Astrocyte (in vitro differentiated cells and primary cell): ENCODE measurements around the gene ATIC. TPM values are rescaled to one million over a fixed set of nuclear protein-coding genes. Genes with fewer than 3 reads are reported as not detected.

Source experiments
- DNase-seq: peaks from one replicate; pipeline ENCODE4 v3.0.0-alpha.2; 2010; ENCODE audit warnings: low read depth
- FAIRE-seq: peaks from 2 replicates; lab custom pipeline; 2011; peaks lifted over from hg19 to GRCh38; lab: Jason Lieb, UNC
- H2AFZ ChIP-seq: 2 replicates; pipeline ENCODE4 v1.6.0; 2012; ENCODE audit warnings: low read depth, low read length, inconsistent platforms
- H3K27ac ChIP-seq: 2 replicates; pipeline ENCODE4 v1.5.1; 2011; ENCODE audit warnings: low read depth, low read length, inconsistent platforms
- H3K27me3 ChIP-seq: 2 replicates; pipeline ENCODE4 v1.6.0; 2011; ENCODE audit warnings: low read length, inconsistent platforms; ENCODE audit not compliant: insufficient read depth
- H3K36me3 ChIP-seq: 2 replicates; pipeline ENCODE4 v1.5.1; 2011; ENCODE audit warnings: low read length, inconsistent platforms; ENCODE audit not compliant: insufficient read depth
- H3K4me1 ChIP-seq: 2 replicates; pipeline ENCODE4 v1.5.1; 2011; ENCODE audit warnings: low read length, inconsistent platforms; ENCODE audit not compliant: insufficient read depth
- H3K4me2 ChIP-seq: 2 replicates; pipeline ENCODE4 v1.6.0; 2012; ENCODE audit warnings: low read length, inconsistent platforms
- H3K4me3 ChIP-seq: 2 replicates; pipeline ENCODE4 v1.5.1; 2011; ENCODE audit warnings: low read depth, mild to moderate bottlenecking, low read length, inconsistent platforms; ENCODE audit not compliant: insufficient read depth
- H3K79me2 ChIP-seq: 2 replicates; pipeline ENCODE4 v1.6.0; 2012; ENCODE audit warnings: mild to moderate bottlenecking, low read length, inconsistent platforms; ENCODE audit not compliant: insufficient read depth
- H3K9ac ChIP-seq: 2 replicates; pipeline ENCODE4 v1.6.0; 2012; ENCODE audit warnings: mild to moderate bottlenecking, low read length, inconsistent platforms
- H3K9me3 ChIP-seq: 2 replicates; pipeline ENCODE4 v1.5.1; 2012; ENCODE audit warnings: low read depth, mild to moderate bottlenecking, low read length, inconsistent platforms; ENCODE audit not compliant: insufficient read depth
- H4K20me1 ChIP-seq: 2 replicates; pipeline ENCODE4 v1.6.0; 2012; ENCODE audit warnings: low read length, inconsistent platforms; ENCODE audit not compliant: insufficient read depth
- H3K27ac Mint-ChIP-seq: one replicate; pipeline ENCODE4 v1.8.0; 2021; ENCODE audit warnings: mild to moderate bottlenecking, mixed read lengths; ENCODE audit not compliant: unreplicated experiment
- H3K27me3 Mint-ChIP-seq: one replicate; pipeline ENCODE4 v1.8.0; 2021; ENCODE audit warnings: low read depth, mixed read lengths; ENCODE audit not compliant: unreplicated experiment
- H3K36me3 Mint-ChIP-seq: one replicate; pipeline ENCODE4 v1.8.0; 2021; ENCODE audit warnings: low read depth, mixed read lengths; ENCODE audit not compliant: unreplicated experiment
- H3K4me1 Mint-ChIP-seq: one replicate; pipeline ENCODE4 v1.8.0; 2021; ENCODE audit warnings: low read depth, mixed read lengths; ENCODE audit not compliant: unreplicated experiment
- H3K4me3 Mint-ChIP-seq: one replicate; pipeline ENCODE4 v1.8.0; 2021; ENCODE audit warnings: mild to moderate bottlenecking, moderate library complexity, mixed read lengths; ENCODE audit not compliant: unreplicated experiment
- H3K9me3 Mint-ChIP-seq: one replicate; pipeline ENCODE4 v1.8.0; 2021; ENCODE audit warnings: mild to moderate bottlenecking, mixed read lengths; ENCODE audit not compliant: unreplicated experiment
- EZH2 ChIP-seq: IDR thresholded peaks from 2 replicates; pipeline ENCODE4 v1.6.1; 2012; ENCODE audit warnings: mild to moderate bottlenecking, low read length, inconsistent platforms; ENCODE audit not compliant: insufficient read depth
- total RNA-seq: library from RNA; stranded (reverse); gene quantifications from 2 replicates; pipeline ENCODE4 v1.2.1, GENCODE V29; 2021
- TF ChIP-seq, protein P1 (sequence below): IDR thresholded peaks from 2 replicates; pipeline ENCODE4 v1.5.1; 2011; ENCODE audit warnings: low read depth, mild to moderate bottlenecking, inconsistent platforms, low read length, moderate library complexity; ENCODE audit not compliant: insufficient read depth

Gene ATIC
- total RNA-seq, 1 donor from 2014 or later: 61.1 TPM

GRCh38 chr2:215363461-215364156 lies 51.8 kb downstream of the ATIC start:
- no peak for DNase-seq
- TF ChIP-seq, protein P1, sequence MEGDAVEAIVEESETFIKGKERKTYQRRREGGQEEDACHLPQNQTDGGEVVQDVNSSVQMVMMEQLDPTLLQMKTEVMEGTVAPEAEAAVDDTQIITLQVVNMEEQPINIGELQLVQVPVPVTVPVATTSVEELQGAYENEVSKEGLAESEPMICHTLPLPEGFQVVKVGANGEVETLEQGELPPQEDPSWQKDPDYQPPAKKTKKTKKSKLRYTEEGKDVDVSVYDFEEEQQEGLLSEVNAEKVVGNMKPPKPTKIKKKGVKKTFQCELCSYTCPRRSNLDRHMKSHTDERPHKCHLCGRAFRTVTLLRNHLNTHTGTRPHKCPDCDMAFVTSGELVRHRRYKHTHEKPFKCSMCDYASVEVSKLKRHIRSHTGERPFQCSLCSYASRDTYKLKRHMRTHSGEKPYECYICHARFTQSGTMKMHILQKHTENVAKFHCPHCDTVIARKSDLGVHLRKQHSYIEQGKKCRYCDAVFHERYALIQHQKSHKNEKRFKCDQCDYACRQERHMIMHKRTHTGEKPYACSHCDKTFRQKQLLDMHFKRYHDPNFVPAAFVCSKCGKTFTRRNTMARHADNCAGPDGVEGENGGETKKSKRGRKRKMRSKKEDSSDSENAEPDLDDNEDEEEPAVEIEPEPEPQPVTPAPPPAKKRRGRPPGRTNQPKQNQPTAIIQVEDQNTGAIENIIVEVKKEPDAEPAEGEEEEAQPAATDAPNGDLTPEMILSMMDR: no peak
- no peak for TF ChIP-seq EZH2
- peak overlapping the region; percentile 17 for H3K9ac ChIP-seq
- peak overlapping the region; percentile 31 for H3K27ac ChIP-seq
- H3K4me2 ChIP-seq: no peak overlapping the region
- Mint-ChIP-seq H3K27me3 (no peaks in the 10 kb centered on the region), H3K9me3 (no peaks in the 10 kb centered on the region), H3K36me3 (peaks cover 32% of the 10 kb centered on the region), H3K4me1 (peaks cover 45% of the 10 kb centered on the region), H3K4me3 (peak overlapping the region; percentile 54), H3K27ac (peak overlapping the region; percentile 81)
- H3K27me3 ChIP-seq: no peaks in the 10 kb centered on the region
- H3K4me3 ChIP-seq: no peak overlapping the region
- H3K36me3 ChIP-seq: peaks cover 92% of the 10 kb centered on the region
- FAIRE-seq: no peak
- H3K9me3 ChIP-seq: no peaks in the 10 kb centered on the region
- no peaks in the 10 kb centered on the region for H3K4me1 ChIP-seq
- H3K79me2 ChIP-seq: no peaks in the 10 kb centered on the region
- H4K20me1 ChIP-seq: peaks cover 93% of the 10 kb centered on the region
- no peak overlapping the region for H2AFZ ChIP-seq

- Mint-ChIP-seq H3K27me3 (no peaks in the 10 kb centered on the region), H3K4me3 (peak overlapping the region; percentile 47), H3K36me3 (peaks cover 35% of the 10 kb centered on the region), H3K9me3 (no peaks in the 10 kb centered on the region), H3K27ac (peak overlapping the region; percentile 81), H3K4me1 (peaks cover 45% of the 10 kb centered on the region)
- Histone ChIP-seq H4K20me1 (peaks cover 93% of the 10 kb centered on the region), H3K4me1 (no peaks in the 10 kb centered on the region), H3K36me3 (peaks cover 94% of the 10 kb centered on the region), H3K9ac (peak overlapping the region; percentile 17), H3K27me3 (no peaks in the 10 kb centered on the region), H2AFZ (no peak overlapping the region), H3K79me2 (no peaks in the 10 kb centered on the region), H3K4me2 (no peak overlapping the region), H3K9me3 (no peaks in the 10 kb centered on the region), H3K27ac (peak overlapping the region; percentile 43), H3K4me3 (no peak overlapping the region)
- TF ChIP-seq, protein P1: no peak
- TF ChIP-seq EZH2: no peak
- FAIRE-seq (peak; percentile 37), DNase-seq (no peak)
Observed at GRCh38 chr2:215364157-215365155, 52.6 kb downstream of the ATIC start.
